ENCODE measurements around the gene UBE2M.
A peak's percentile ranks its signal among the peaks of the same experiment; 100 is the strongest.
"Not testable (repeated sequence)": the region's sequence is repeated elsewhere in the genome, so short reads cannot be mapped to it uniquely, and the experiment has no call there.

The UBE2M gene

GRCh38 chr19:58558066-58558622 is at the start of gene UBE2M:
Gene UBE2M, minus strand, starts transcription at chr19:58558611. Its CDS starts 230 bp downstream, at chr19:58558381.
- no peaks in the 10 kb centered on the region for H3K27me3 Mint-ChIP-seq (ENCODE audit: low read depth)
- H3K9me3 Mint-ChIP-seq: no peaks in the 10 kb centered on the region
- H3K4me1 Mint-ChIP-seq (ENCODE audit: low read depth): peaks cover 61% of the 10 kb centered on the region
- peak within 1 kb of the TSS; percentile 98 for H3K4me3 Mint-ChIP-seq
- H3K27ac Mint-ChIP-seq: peak within 1 kb of the TSS; percentile 97
- H3K36me3 Mint-ChIP-seq (ENCODE audit: low read depth): peaks cover 39% of the 10 kb centered on the region

GRCh38 chr19:58607213-58607612 is 48.8 kb upstream of the UBE2M start:
- not testable (repeated sequence) for H3K27ac Mint-ChIP-seq

GRCh38 chr19:58606251-58606896 is 48.0 kb upstream of the UBE2M start:
- not testable (repeated sequence) for H3K27me3 Mint-ChIP-seq (ENCODE audit: low read depth); H3K4me3 Mint-ChIP-seq; H3K27ac Mint-ChIP-seq; H3K36me3 Mint-ChIP-seq (ENCODE audit: low read depth); H3K4me1 Mint-ChIP-seq (ENCODE audit: low read depth); H3K9me3 Mint-ChIP-seq

More at GRCh38 chr19:58607213-58607612, 48.8 kb upstream of the UBE2M start:
- not testable (repeated sequence) for H3K27me3 Mint-ChIP-seq (ENCODE audit: low read depth); H3K4me3 Mint-ChIP-seq; H3K9me3 Mint-ChIP-seq; H3K4me1 Mint-ChIP-seq (ENCODE audit: low read depth); H3K36me3 Mint-ChIP-seq (ENCODE audit: low read depth)

GRCh38 chr19:58586133-58586765 is 27.8 kb upstream of the UBE2M start:
- H3K4me1 Mint-ChIP-seq (ENCODE audit: low read depth): peaks cover 4% of the 10 kb centered on the region
- H3K27me3 Mint-ChIP-seq (ENCODE audit: low read depth): no peaks in the 10 kb centered on the region
- H3K9me3 Mint-ChIP-seq: no peaks in the 10 kb centered on the region
- H3K36me3 Mint-ChIP-seq (ENCODE audit: low read depth): peaks cover 11% of the 10 kb centered on the region
- H3K27ac Mint-ChIP-seq: no peak overlapping the region
- no peak overlapping the region for H3K4me3 Mint-ChIP-seq

GRCh38 chr19:58585442-58586132 is 27.2 kb upstream of the UBE2M start:
- Mint-ChIP-seq H3K27ac (no peak overlapping the region), H3K36me3 (ENCODE audit: low read depth) (peaks cover 12% of the 10 kb centered on the region)

GRCh38 chr19:58584498-58585441 is 26.4 kb upstream of the UBE2M start:
- Mint-ChIP-seq H3K27ac (no peak overlapping the region), H3K27me3 (ENCODE audit: low read depth) (no peaks in the 10 kb centered on the region), H3K9me3 (no peaks in the 10 kb centered on the region), H3K4me1 (ENCODE audit: low read depth) (peaks cover 10% of the 10 kb centered on the region), H3K4me3 (no peak overlapping the region), H3K36me3 (ENCODE audit: low read depth) (peaks cover 12% of the 10 kb centered on the region)

More at GRCh38 chr19:58585442-58586132, 27.2 kb upstream of the UBE2M start:
- Mint-ChIP-seq H3K4me1 (ENCODE audit: low read depth) (peaks cover 10% of the 10 kb centered on the region), H3K9me3 (no peaks in the 10 kb centered on the region), H3K27me3 (ENCODE audit: low read depth) (no peaks in the 10 kb centered on the region), H3K4me3 (no peak overlapping the region)

- no peaks in the 10 kb centered on the region for H3K27me3 Mint-ChIP-seq (ENCODE audit: low read depth)
- H3K4me1 Mint-ChIP-seq (ENCODE audit: low read depth): peaks cover 15% of the 10 kb centered on the region
- H3K27ac Mint-ChIP-seq: no peak overlapping the region
Observed at GRCh38 chr19:58582985-58583384, 24.6 kb upstream of the UBE2M start.

GRCh38 chr19:58581227-58582141 is 23.1 kb upstream of the UBE2M start:
- H3K4me3 Mint-ChIP-seq: no peak overlapping the region
- peak overlapping the region; percentile 75 for H3K27ac Mint-ChIP-seq
- H3K36me3 Mint-ChIP-seq (ENCODE audit: low read depth): peaks cover 12% of the 10 kb centered on the region
- H3K27me3 Mint-ChIP-seq (ENCODE audit: low read depth): no peaks in the 10 kb centered on the region
- H3K9me3 Mint-ChIP-seq: no peaks in the 10 kb centered on the region
- H3K4me1 Mint-ChIP-seq (ENCODE audit: low read depth): peaks cover 19% of the 10 kb centered on the region

More at GRCh38 chr19:58582985-58583384, 24.6 kb upstream of the UBE2M start:
- H3K36me3 Mint-ChIP-seq (ENCODE audit: low read depth): peaks cover 12% of the 10 kb centered on the region
- no peak overlapping the region for H3K4me3 Mint-ChIP-seq
- H3K9me3 Mint-ChIP-seq: no peaks in the 10 kb centered on the region

GRCh38 chr19:58579473-58580142 is 21.2 kb upstream of the UBE2M start:
- no peaks in the 10 kb centered on the region for H3K27me3 Mint-ChIP-seq (ENCODE audit: low read depth)
- no peaks in the 10 kb centered on the region for H3K9me3 Mint-ChIP-seq
- no peak overlapping the region for H3K27ac Mint-ChIP-seq
- H3K4me3 Mint-ChIP-seq: no peak overlapping the region
- H3K36me3 Mint-ChIP-seq (ENCODE audit: low read depth): peaks cover 11% of the 10 kb centered on the region
- peaks cover 22% of the 10 kb centered on the region for H3K4me1 Mint-ChIP-seq (ENCODE audit: low read depth)

GRCh38 chr19:58578012-58578925 is 19.9 kb upstream of the UBE2M start:
- no peak overlapping the region for H3K27ac Mint-ChIP-seq
- H3K9me3 Mint-ChIP-seq: no peaks in the 10 kb centered on the region
- H3K4me3 Mint-ChIP-seq: no peak overlapping the region
- peaks cover 30% of the 10 kb centered on the region for H3K4me1 Mint-ChIP-seq (ENCODE audit: low read depth)
- H3K36me3 Mint-ChIP-seq (ENCODE audit: low read depth): peaks cover 10% of the 10 kb centered on the region
- no peaks in the 10 kb centered on the region for H3K27me3 Mint-ChIP-seq (ENCODE audit: low read depth)

- not testable (repeated sequence) for H3K4me3 Mint-ChIP-seq; H3K36me3 Mint-ChIP-seq (ENCODE audit: low read depth); H3K27ac Mint-ChIP-seq; H3K9me3 Mint-ChIP-seq; H3K27me3 Mint-ChIP-seq (ENCODE audit: low read depth)
- H3K4me1 Mint-ChIP-seq (ENCODE audit: low read depth): peaks cover 31% of the 10 kb centered on the region
Observed at GRCh38 chr19:58577581-58577980, 19.2 kb upstream of the UBE2M start.

Measured in T-helper 1 cell treated with Interleukin-12 subunit alpha and Interleukin-12 subunit beta and Interleukin-4 antibody, amounts not matched to agents 30 μg/mL and 1 μg/mL, for 36 hours (primary cell).